Right renal pelvis (tissue), 4 donors: ENCODE results near the gene TRAPPC2. TPM values are rescaled to one million over a fixed set of nuclear protein-coding genes. Genes with fewer than 3 reads are reported as not detected.
"Not testable (repeated sequence)": the region's sequence is repeated elsewhere in the genome, so short reads cannot be mapped to it uniquely, and the experiment has no call there.

Experiments used
- DNase-seq, 4 donors: peaks; one replicate each; pipeline ENCODE4 v3.0.0-alpha.2; 2013; ENCODE audit warnings: low read depth in 4 of 4, low spot score in 3 of 4, missing footprints in 1 of 4
- polyA plus RNA-seq, 4 donors: library from polyadenylated mRNA; unstranded; fragments of 120-200 nt; gene quantifications; one replicate each; pipeline ENCODE4 v1.2.1, GENCODE V29; 2013; ENCODE audit not compliant: insufficient read length in 4 of 4

Gene TRAPPC2
- polyA plus RNA-seq, 4 donors = 12.3 to 15.4 (median 13.8) TPM

- DNase-seq = no peak
Observed at GRCh38 chrX:13673016-13673415, 61.4 kb downstream of the TRAPPC2 start.

GRCh38 chrX:13670197-13670596 lies 64.2 kb downstream of the TRAPPC2 start:
- no peak for DNase-seq

DNA sequence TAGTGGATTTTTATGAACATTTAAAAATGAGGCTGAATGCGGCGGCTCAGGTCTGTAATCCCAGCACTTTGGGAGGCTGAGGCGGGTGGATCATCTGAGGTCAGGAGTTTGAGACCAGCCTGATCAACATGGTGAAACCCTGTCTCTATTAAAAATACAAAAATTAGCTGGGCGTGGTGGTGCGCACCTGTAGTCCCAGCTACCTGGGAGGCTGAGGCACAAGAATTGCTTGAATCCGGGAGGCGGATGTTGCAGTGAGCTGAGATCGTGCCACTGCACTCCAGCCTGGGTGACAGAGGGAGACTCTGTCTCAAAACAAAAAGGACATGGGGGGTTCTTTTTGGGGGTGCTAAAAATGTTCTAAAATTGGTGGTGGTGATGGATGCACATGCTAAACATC lies 64.7 kb downstream of the TRAPPC2 start:
- not testable (repeated sequence) for DNase-seq

- DNase-seq = no peak
Observed at GRCh38 chrX:13669246-13669737, 65.1 kb downstream of the TRAPPC2 start.

DNA sequence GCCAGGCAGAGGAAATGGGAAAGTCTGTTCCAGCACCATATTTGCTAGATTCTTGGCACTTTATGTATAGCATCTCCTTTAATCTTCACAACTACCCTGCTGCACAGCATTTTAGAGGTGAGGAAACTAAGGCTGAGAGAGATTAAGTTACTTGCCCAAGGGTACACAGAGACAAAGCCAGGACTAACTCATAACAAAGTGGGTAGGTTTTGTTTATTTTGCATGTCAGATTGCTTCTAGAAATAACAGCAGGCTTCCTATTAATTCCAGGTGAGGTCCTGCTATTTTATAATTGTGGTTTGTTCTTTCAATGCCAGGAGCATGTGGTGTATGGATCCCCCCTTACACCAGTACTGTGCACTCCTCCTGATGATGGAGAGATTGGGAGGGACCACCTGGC lies 66.5 kb downstream of the TRAPPC2 start:
- DNase-seq = no peak

DNA sequence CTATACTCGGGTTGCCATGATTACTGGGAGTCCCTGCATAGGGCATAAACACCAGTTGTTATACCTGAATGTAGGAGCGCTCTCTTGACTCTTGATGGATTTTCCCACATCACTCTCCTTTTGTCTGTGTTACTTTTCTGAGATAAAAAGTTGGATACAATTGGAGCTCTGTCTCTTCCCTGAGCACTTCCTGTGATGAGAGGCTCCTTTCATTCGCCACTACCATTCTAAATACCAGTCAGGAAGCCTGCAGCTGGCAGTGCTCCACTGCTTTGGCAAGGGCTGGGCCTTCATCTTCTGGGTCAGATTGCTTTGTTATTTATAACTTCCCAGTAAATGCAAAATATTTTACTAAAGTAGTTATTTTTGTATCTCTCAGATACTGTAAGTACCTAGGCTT lies 67.6 kb downstream of the TRAPPC2 start:
- no peak for DNase-seq

DNA sequence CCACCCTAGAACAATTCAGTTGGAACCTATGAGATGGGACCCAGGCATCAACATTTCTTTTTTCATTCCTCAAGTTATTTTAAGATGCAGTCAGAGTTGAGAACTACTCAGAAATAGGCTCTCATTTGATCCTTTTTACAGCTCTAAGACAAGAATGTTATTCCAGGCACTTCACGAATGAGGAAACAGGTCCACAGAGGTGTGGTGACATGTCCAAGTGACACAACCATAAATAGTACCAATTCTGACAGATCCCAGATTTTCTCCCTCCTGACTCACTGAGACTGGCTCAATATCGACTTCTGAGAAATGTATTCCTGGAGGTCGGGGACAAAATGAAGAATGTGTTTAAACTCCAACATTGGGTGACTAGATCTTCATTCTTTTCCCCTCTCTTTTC lies 70.4 kb downstream of the TRAPPC2 start:
- DNase-seq = no peak

DNA sequence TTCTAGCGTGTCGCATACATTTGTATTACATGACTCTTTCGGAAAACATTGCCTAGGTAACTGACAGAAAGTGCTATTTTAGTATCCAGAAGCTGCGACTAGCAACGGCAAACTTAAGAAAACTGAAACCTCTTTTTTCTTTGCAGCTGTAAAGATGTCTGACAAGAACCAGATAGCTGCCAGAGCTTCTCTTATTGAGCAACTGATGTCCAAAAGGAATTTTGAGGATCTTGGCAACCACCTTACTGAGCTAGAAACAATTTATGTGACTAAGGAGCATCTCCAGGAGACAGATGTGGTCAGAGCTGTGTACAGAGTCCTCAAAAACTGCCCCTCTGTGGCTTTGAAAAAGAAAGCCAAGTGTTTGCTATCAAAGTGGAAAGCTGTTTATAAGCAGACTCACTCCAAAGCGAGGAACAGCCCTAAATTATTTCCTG lies 72.0 kb downstream of the TRAPPC2 start:
- DNase-seq = no peak

Other genes starting within 250 kb of the TRAPPC2 start
- 10 to 100 TPM; 22.2 to 29.5 (median 26.4) TPM for gene EGFL6, start 165.0 kb downstream of the TRAPPC2 start, polyA plus RNA-seq
- gene TCEANC, start 81.5 kb downstream of the TRAPPC2 start, polyA plus RNA-seq = 1 to 10 TPM; 5.5 to 6.7 (median 6.2) TPM
- gene RAB9A, start 45.5 kb downstream of the TRAPPC2 start, polyA plus RNA-seq = 10 to 100 TPM; 25.6 to 31.4 (median 30.2) TPM
- 10 to 100 TPM; 32.2 to 40.5 (median 34.8) TPM for gene OFD1, start 128 bp upstream of the TRAPPC2 start, polyA plus RNA-seq
- 10 to 100 TPM; 19.0 to 25.2 (median 22.5) TPM for gene GPM6B, start 82.5 kb upstream of the TRAPPC2 start, polyA plus RNA-seq